GM19035 (cell line): Measurements from ENCODE around the gene ZCCHC3.

Experiments used
- ATAC-seq: cut with Tn5 transposase; IDR thresholded peaks from one replicate; pipeline ENCODE4 v1.9.1; 2021; ENCODE audit not compliant: unreplicated experiment

ZCCHC3 gene

DNA sequence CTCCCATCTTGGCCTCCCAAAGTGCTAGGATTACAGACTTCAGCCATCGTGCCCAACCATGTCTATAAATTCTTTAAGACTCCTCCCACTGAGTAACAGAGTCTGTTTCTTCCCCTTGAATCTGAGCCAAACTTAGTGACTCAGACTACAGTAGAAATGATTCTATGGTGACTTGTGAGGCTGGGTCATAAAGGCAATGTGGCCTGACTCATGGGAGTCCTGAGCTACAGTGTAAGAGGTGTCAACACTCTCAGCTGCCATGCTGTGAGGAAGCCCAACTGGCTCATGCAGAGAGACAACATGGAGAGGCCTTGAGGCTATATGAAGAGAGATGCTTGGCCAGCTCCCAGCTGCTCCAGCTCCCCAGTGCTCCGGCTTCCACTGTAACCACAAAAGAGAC is 44.3 kb downstream of the ZCCHC3 start:
- ATAC-seq = no peak

DNA sequence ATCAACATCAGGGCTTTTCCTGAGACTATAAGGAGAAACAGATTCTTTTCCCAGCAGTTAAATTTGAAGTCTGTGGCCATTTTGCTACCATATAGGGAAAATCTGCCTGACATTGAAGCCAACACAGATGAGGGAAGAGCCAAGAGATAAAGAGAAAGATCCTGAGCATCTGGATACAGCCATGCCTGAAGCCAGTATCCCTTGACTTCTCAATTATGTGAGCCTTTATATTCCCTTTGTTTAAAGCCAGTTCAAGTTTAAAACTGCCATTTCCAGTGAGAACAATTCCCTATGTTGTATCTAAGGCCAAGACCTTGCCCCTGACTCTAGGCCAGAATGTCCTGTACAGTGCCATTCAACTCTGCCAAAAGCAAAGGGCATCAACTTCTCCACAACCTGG is 45.7 kb downstream of the ZCCHC3 start:
- no peak for ATAC-seq

DNA sequence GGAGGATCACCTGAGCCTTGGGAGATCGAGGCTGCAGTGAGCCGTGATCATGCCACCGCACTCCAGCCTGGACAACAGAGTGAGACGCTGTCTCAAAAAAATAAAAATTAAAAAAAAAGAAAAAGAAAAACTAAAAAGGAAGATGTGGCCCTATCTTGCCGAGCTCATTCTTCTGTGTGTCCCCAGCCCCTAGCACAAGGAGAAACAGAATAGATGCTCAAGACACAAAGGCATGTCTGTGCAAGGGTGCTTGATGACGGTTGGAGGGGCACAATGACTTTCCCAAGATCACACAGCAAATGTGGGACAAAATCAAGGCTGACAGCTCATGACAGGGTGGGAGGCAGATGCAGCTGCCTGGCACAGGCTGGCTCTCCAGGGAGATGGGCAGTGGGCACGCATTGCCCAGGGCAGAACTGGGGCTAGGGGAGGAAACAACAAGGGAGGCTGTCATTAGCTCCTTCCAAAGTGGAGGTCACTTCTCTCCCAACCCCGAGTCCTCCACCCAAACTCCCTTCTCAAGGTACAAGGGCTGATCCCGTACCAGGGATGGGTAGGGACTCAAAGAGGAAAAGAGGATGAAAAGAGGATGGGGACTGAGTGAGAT is 48.8 kb downstream of the ZCCHC3 start:
- ATAC-seq = no peak

DNA sequence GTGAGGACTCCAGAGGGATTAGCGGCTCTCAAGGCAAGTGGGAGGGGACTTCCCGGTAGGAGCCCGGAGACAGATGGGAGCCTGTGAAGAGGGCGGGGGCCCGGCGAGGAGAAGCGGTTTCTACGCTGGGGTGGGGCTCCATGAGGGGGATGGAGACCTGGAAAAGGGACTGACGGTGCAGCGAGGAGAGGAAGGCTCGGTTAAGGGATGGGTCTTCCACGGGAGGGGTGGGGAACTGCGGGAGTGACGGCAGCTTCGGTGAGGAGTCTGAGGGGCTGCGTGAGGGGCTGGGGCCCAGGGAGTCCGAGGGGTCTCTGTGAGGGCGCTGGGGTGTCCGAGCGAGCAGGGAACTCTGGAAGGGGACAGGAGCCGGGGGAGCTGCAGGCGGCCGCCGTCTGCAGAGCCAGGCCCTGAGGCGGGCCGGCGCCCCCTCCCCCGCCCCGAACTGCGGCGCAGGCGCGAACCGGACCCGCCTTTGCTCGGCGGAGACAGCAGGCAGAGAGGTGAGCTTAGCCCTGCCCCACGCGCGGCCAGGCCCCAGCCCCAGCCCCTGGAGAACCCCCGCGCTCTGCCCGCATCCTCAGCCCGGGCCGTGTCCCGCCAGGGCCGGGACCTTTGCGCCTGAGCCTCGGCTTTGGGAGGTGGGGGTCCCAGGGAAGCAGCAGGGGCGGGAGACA is 49.4 kb downstream of the ZCCHC3 start, which contains the start of gene NRSN2:
Gene NRSN2 (plus strand): TSS at position 472 of the 677 bp plus-strand sequence. CDS start 2,533 bp downstream, outside the sequence.
- ATAC-seq = peak; percentile 44

DNA sequence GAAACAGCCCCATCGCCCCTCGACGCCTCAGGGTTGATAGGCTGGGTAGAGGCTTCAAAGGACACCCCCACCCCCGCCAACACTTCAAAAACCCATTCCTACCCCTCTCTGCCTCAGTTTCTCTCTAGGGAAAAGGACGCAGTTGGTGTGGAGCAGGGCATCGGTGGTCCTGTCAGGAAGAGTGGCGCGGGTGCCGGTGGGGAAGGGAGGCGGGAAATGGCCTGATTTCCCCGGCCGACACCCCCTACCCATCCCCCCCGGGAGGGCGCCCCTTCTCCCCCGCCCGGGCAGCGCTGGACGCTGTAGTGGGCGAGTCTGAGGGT is 49.9 kb downstream of the ZCCHC3 start:
- ATAC-seq = no peak

DNA sequence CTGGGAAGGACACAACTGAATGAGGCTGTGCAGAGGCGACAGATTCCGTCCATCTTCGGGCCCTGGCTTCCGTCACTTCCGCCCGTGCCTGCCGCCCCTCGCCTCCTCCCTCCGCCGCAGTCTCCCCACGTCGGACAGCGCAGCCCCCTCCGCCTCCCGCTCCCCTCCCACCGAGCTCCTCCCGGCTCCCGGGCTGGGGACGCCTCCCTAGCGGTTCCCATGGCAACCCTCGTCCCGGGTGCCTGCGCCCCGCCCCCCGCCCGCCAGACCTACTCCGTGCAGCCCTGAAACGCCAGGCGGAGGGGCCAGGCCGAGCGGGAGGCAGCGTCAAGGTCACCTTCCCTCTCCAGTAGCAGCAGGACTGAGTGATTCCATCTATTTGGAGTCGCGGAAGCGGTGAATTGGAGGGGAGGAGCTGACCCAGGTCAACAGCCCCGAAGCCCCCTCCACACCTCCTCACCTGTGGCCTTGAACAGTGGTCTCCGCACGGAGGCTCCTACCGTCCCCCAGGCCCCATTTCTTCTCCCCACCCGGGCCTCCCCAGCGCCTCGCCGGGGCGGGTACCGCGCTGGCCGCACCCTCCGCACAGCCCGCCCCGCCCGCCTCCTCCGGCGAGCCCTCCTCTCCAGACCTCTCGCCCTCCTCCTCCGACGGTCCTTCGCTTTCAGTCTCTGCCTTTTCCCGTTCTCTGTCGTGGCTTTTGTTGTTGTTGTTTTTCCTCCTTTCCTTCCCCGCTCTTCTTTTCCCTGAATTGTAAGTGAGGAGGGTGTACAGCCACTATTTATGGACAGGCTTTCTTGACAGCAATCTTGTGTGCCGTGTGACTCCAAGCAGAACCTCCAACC is 50.5 kb downstream of the ZCCHC3 start:
- peak; percentile 72 for ATAC-seq

DNA sequence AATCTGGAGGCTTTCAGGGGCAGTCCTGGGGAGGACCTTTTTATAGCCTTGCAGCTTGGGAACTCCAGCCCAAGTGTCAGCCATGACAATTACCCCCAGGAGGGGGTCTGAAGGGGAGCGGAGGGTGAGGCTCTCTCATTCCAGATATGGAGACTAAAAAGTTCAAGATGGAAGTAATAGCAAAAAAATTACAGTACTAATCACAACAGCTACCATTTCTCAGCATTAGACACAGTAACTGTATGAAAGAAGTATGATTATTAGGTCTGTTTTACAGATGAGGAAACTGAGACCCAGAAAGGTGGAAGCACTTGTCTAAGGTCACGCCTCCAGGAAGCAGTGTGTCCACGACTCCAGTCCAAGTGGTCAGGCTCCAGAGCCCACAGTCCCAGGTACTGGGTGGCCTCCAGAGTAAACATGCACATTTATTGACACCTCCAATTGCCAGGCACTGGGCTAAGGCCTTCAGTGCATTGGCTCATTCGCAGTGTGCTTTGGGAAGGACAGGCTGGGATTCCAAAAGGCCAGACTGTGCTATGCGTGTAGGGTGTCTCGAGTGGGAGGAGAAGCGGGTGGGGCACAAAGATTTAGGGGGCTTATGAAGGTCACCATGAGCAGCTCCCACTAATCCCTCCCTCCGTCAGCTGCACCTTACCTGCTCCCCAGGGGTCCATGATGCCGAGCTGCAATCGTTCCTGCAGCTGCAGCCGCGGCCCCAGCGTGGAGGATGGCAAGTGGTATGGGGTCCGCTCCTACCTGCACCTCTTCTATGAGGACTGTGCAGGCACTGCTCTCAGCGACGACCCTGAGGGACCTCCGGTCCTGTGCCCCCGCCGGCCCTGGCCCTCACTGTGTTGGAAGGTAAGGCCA is 51.8 kb downstream of the ZCCHC3 start:
- no peak for ATAC-seq
